HepG2 (cell line): ENCODE results near the gene RSKR. TPM values are rescaled to one million over a fixed set of nuclear protein-coding genes. Genes with fewer than 3 reads are reported as not detected.

Experiments
- ATAC-seq: fragments of 200-7000 bp; cut with Tn5 transposase; 3 replicates; pipeline ENCODE4 v1.9.1; 2020; ENCODE audit warnings: mild to moderate bottlenecking, moderate library complexity
- BruUV-seq: library from RNA; stranded (reverse); fragments of 400-500 nt; replicated peaks from 2 replicates; lab custom pipeline; 2021; lab: Mats Ljungman, UMichigan
- CTCF ChIA-PET: fragments of 300-600 bp; formaldehyde crosslinking; extraction: SDS; loops from one replicate; lab custom pipeline; 2021; ENCODE audit warnings: low total read pairs, inconsistent platforms, low intra/inter-chr PET ratio; lab: Yijun Ruan, JAX
- POLR2A ChIA-PET: fragments of 350-600 bp; sonication (Branson Sonifier 250); formaldehyde crosslinking; loops from one replicate; lab custom pipeline; 2020; ENCODE audit warnings: antibody characterized with exemption, inconsistent platforms; lab: Yijun Ruan, JAX
- DNase-seq: peaks from one replicate; pipeline ENCODE4 v3.0.0-alpha.2; 2015; ENCODE audit warnings: low spot score
- FAIRE-seq: peaks from 3 replicates; lab custom pipeline; 2011; peaks lifted over from hg19 to GRCh38; lab: Jason Lieb, UNC
- H2AFZ ChIP-seq: one replicate; pipeline ENCODE4 v1.6.1; 2011; ENCODE audit warnings: low read length, inconsistent platforms
- H3K27ac ChIP-seq: fragments of 300-600 bp; 3 replicates; pipeline ENCODE4 v1.8.0; 2011; ENCODE audit warnings: mixed run types, mild to moderate bottlenecking, mixed read lengths, low read length, inconsistent platforms; ENCODE audit not compliant: insufficient read depth; ENCODE audit errors: extremely low read length
- H3K27me3 ChIP-seq, 2 experiments: fragments of 200-600 bp in 1 of 2; 2 replicates in 1 of 2; 3 replicates in 1 of 2; pipeline versions ENCODE4 v1.6.0 to v1.8.0; 2011; ENCODE audit warnings: low read length in 2 of 2, mild to moderate bottlenecking in 2 of 2, moderate library complexity in 2 of 2, inconsistent platforms in 1 of 2; ENCODE audit not compliant: insufficient read depth in 2 of 2, control insufficient read depth in 1 of 2
- H3K36me3 ChIP-seq, 2 experiments: fragments of 200-600 bp in 1 of 2; replicated peaks in 1 of 2; 2 replicates in 1 of 2; 3 replicates in 1 of 2; pipeline versions ENCODE4 v1.5.1 to v1.8.0; 2011; ENCODE audit warnings: low read length in 2 of 2, inconsistent platforms in 1 of 2; ENCODE audit not compliant: insufficient read depth in 2 of 2, control insufficient read depth in 1 of 2
- H3K4me1 ChIP-seq: 2 replicates; pipeline ENCODE4 v1.5.1; 2012; ENCODE audit warnings: low read length, inconsistent platforms; ENCODE audit not compliant: insufficient read depth
- H3K4me2 ChIP-seq: 2 replicates; pipeline ENCODE4 v1.6.0; 2011; ENCODE audit warnings: low read depth, low read length, inconsistent platforms
- H3K4me3 ChIP-seq, 3 experiments: fragments of 200-600 bp in 1 of 3; sonication (generic), shearing (Covaris generic) in 1 of 3; replicated peaks in 1 of 3; 2 replicates each; pipeline ENCODE4 v1.5.1; 2011 to 2016; ENCODE audit warnings: low read length in 3 of 3, inconsistent platforms in 2 of 3, low read depth in 2 of 3, mild to moderate bottlenecking in 2 of 3, control low read depth in 1 of 3, mixed read lengths in 1 of 3; ENCODE audit not compliant: insufficient read depth in 1 of 3
- H3K79me2 ChIP-seq: one replicate; pipeline ENCODE4 v1.6.1; 2011; ENCODE audit warnings: low read length, inconsistent platforms; ENCODE audit not compliant: insufficient read depth
- H3K9ac ChIP-seq: 2 replicates; pipeline ENCODE4 v1.6.0; 2011; ENCODE audit warnings: mild to moderate bottlenecking, low read depth, low read length, inconsistent platforms; ENCODE audit not compliant: insufficient read depth
- H3K9me3 ChIP-seq: 2 replicates; pipeline ENCODE4 v1.5.1; 2012; ENCODE audit warnings: mild to moderate bottlenecking, low read length
- H4K20me1 ChIP-seq: 2 replicates; pipeline ENCODE4 v1.6.0; 2011; ENCODE audit warnings: inconsistent platforms, mild to moderate bottlenecking, low read length, moderate library complexity; ENCODE audit not compliant: insufficient read depth
- ADNP ChIP-seq: sonication (generic); formaldehyde crosslinking; IDR thresholded peaks from 2 replicates; pipeline ENCODE4 v1.4.0; 2020; ENCODE audit warnings: missing genetic modification reagents
- ELF3 ChIP-seq: IDR thresholded peaks from 2 replicates; pipeline ENCODE4 v1.6.1; 2016; ENCODE audit warnings: missing genetic modification reagents, missing compliant biosample characterization
- FOSL2 ChIP-seq: sonication (generic); formaldehyde crosslinking; IDR thresholded peaks from 2 replicates; pipeline ENCODE4 v1.4.0; 2020; ENCODE audit warnings: missing genetic modification reagents
- GATAD2A ChIP-seq: IDR thresholded peaks from 2 replicates; pipeline ENCODE4 v1.6.1; 2016
- HIC2 ChIP-seq: sonication (generic); formaldehyde crosslinking; IDR thresholded peaks from 2 replicates; pipeline ENCODE4 v1.9.0; 2022; ENCODE audit warnings: low read depth, missing genetic modification reagents
- HNF4A ChIP-seq: sonication (generic); formaldehyde crosslinking; IDR thresholded peaks from 2 replicates; pipeline ENCODE4 v1.4.0; 2020; ENCODE audit warnings: missing genetic modification reagents
- KLF12 ChIP-seq: sonication (generic); formaldehyde crosslinking; IDR thresholded peaks from 2 replicates; pipeline ENCODE4 v1.4.0; 2020; ENCODE audit warnings: missing genetic modification reagents, borderline replicate concordance
- MBNL3 ChIP-seq: fragments of 250-450 bp; sonication (Bioruptor Pico); conservative IDR thresholded peaks from 2 replicates; pipeline ENCODE4 v1.8.0; 2022; ENCODE audit warnings: mild to moderate bottlenecking, inconsistent platforms
- NFIB ChIP-seq: sonication (generic); formaldehyde crosslinking; IDR thresholded peaks from 2 replicates; pipeline ENCODE4 v1.9.0; 2021; ENCODE audit warnings: missing genetic modification reagents, mild to moderate bottlenecking, borderline replicate concordance
- NFYB ChIP-seq: sonication (generic); formaldehyde crosslinking; IDR thresholded peaks from 2 replicates; pipeline ENCODE4 v1.4.0; 2020; ENCODE audit warnings: missing genetic modification reagents
- NONO ChIP-seq, 2 experiments: fragments of 450-650 bp in 1 of 2; sonication (generic) in 1 of 2; formaldehyde crosslinking in 1 of 2; IDR thresholded peaks in 1 of 2; conservative IDR thresholded peaks in 1 of 2; 2 replicates each; pipeline versions ENCODE4 v1.6.1 to v1.8.0; 2017 to 2022; ENCODE audit warnings: mild to moderate bottlenecking in 1 of 2, missing genetic modification reagents in 1 of 2, moderate library complexity in 1 of 2
- PHF20 ChIP-seq: sonication (generic); formaldehyde crosslinking; IDR thresholded peaks from 2 replicates; pipeline ENCODE4 v1.5.0; 2020; ENCODE audit warnings: mild to moderate bottlenecking, missing genetic modification reagents
- SAP130 ChIP-seq: IDR thresholded peaks from 2 replicates; pipeline ENCODE4 v1.6.1; 2016; ENCODE audit warnings: low read depth
- SIX4 ChIP-seq: sonication (generic); formaldehyde crosslinking; IDR thresholded peaks from 2 replicates; pipeline ENCODE4 v1.4.0; 2020; ENCODE audit warnings: missing genetic modification reagents
- ZC3H13 ChIP-seq: sonication (generic); formaldehyde crosslinking; IDR thresholded peaks from 2 replicates; pipeline ENCODE4 v1.8.1; 2023; ENCODE audit warnings: mild to moderate bottlenecking, missing genetic modification reagents, moderate library complexity
- ZKSCAN8 ChIP-seq: IDR thresholded peaks from 2 replicates; pipeline ENCODE4 v1.6.1; 2016; ENCODE audit warnings: borderline replicate concordance, missing genetic modification reagents, missing compliant biosample characterization
- ZNF430 ChIP-seq: sonication (generic); formaldehyde crosslinking; IDR thresholded peaks from 2 replicates; pipeline ENCODE4 v1.9.0; 2021; ENCODE audit warnings: mild to moderate bottlenecking, missing genetic modification reagents
- ZNF513 ChIP-seq: sonication (generic); formaldehyde crosslinking; conservative IDR thresholded peaks from 2 replicates; pipeline ENCODE4 v1.5.0; 2020; ENCODE audit warnings: missing genetic modification reagents
- ZNF550 ChIP-seq: sonication (generic); formaldehyde crosslinking; IDR thresholded peaks from 2 replicates; pipeline ENCODE4 v1.4.0; 2020; ENCODE audit warnings: mild to moderate bottlenecking, missing genetic modification reagents, borderline replicate concordance
- ZNF768 ChIP-seq: sonication (generic); formaldehyde crosslinking; IDR thresholded peaks from 2 replicates; pipeline ENCODE4 v1.4.0; 2020; ENCODE audit warnings: missing genetic modification reagents
- WGBS: methylation state at CpG from one replicate; pipeline ENCODE4 v1.1.6; 2017; ENCODE audit warnings: low lambda C conversion rate; 5-methylcytosine and 5-hydroxymethylcytosine counted together
- in situ Hi-C: cut with HindIII; loops from 2 replicates; pipeline ENCODE4 v1.10.0; 2017; ENCODE audit warnings: low pct_unique_long_range_greater_than_20kb; ENCODE audit not compliant: extremely low pct_ligation_motif_present
- intact Hi-C: fragments of 100-400 bp; cut with micrococcal nuclease; formaldehyde crosslinking; loops from one replicate; pipeline ENCODE4 v1.10.0; 2022; ENCODE audit not compliant: unreplicated experiment
- polyA plus RNA-seq, 8 experiments: library from polyadenylated mRNA; depleted of rRNA in 3 of 8; stranded (reverse) in 7 of 8; unstranded in 1 of 8; fragments of >200 nt; fragmentation: Illumina TruSeq in 4 of 8; extraction: Trizol in 4 of 8; gene quantifications; 2 replicates each; pipeline versions ENCODE4 v1.2.1 to v1.2.3, GENCODE V29; 2011 to 2016; ENCODE audit warnings: low read depth in 4 of 8, missing spikeins in 1 of 8, mixed read lengths in 1 of 8; ENCODE audit not compliant: insufficient read depth in 1 of 8
- total RNA-seq, 5 experiments: library from RNA; depleted of rRNA; stranded (reverse); fragments of >200 nt; fragmentation: Illumina TruSeq; extraction: Trizol; gene quantifications; 2 replicates each; pipeline ENCODE4 v1.2.3, GENCODE V29; 2016; ENCODE audit warnings: low read depth in 1 of 5
- TF ChIP-seq, protein P1 (sequence below): sonication (generic); formaldehyde crosslinking; IDR thresholded peaks from 2 replicates; pipeline ENCODE4 v1.5.0; 2020; ENCODE audit warnings: missing genetic modification reagents, mild to moderate bottlenecking, borderline replicate concordance

The RSKR gene
- total and polyA plus RNA-seq, 2 of the 13 experiments (the other 11 are each of a cell fraction or from before 2014, with no cell fraction given) = 5.0 to 10.4 TPM

GRCh38 chr17:28641579-28641978, 27.6 kb upstream of the RSKR start:
- no peak overlapping the region for H3K9ac ChIP-seq
- ChIA-PET CTCF (no interaction called here), POLR2A (interaction anchor here (0.8 to 6.9 kb wide), 4 partner anchors 9 to 78 kb away, joined by 3 to 69 read pairs (median 6); partner anchors contain the start of genes RPL23A, SDF2 and SUPT6H)
- DNase-seq (peak; percentile 68), FAIRE-seq (no peak), ATAC-seq (no peak)
- H3K4me3 ChIP-seq = 0 out of 6 replicates have a peak overlapping the region, but pooled peaks of 1 of the 3 experiments have one; percentile 5
- H3K79me2 ChIP-seq = peaks cover 21% of the 10 kb centered on the region
- 90% methylated on average over 2 of the region's 2 CpGs for whole genome bisulfite sequencing
- peak overlapping the region; percentile 9 for H3K4me2 ChIP-seq
- in situ Hi-C loops (loop anchor here (25.0 kb wide), 1 partner anchor 246 kb away; the partner anchor contains the start of gene FLOT2), intact Hi-C loops (no loop called here)
- BruUV-seq = no TSS peak
- TF ChIP-seq, protein P1, sequence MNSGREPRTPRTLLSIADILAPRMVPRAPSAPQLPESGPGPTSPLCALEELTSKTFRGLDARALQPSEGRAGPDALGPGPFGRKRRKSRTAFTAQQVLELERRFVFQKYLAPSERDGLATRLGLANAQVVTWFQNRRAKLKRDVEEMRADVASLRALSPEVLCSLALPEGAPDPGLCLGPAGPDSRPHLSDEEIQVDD = no peak
- TF ChIP-seq PHF20 (no peak), ZNF768 (no peak), ZNF550 (CRISPR knock-in tag) (no peak), NONO (IDR thresholded peaks at IDR 0.05) (no peak), NONO (CRISPR knock-in tag; conservative IDR thresholded peaks at IDR 0.05) (no peak), GATAD2A (CRISPR knock-in tag) (0 out of 2 replicates have a peak, but pooled peaks have one; percentile 23), ZKSCAN8 (CRISPR knock-in tag) (peak; percentile 60; the same call in 1 of the 2 replicates), KLF12 (CRISPR knock-in tag) (no peak), ELF3 (0 out of 2 replicates have a peak, but pooled peaks have one; percentile 13), NFYB (CRISPR knock-in tag) (no peak), ZNF430 (no peak), ADNP (CRISPR knock-in tag) (no peak), ZNF513 (no peak), NFIB (no peak), HIC2 (CRISPR knock-in tag) (peak; percentile 46; the same call in 1 of the 2 replicates), HNF4A (0 out of 2 replicates have a peak, but pooled peaks have one; percentile 17), MBNL3 (CRISPR knock-in tag) (no peak), FOSL2 (CRISPR knock-in tag) (peak; percentile 17; the same call in 1 of the 2 replicates), ZC3H13 (CRISPR knock-in tag) (no peak), SIX4 (CRISPR knock-in tag) (no peak), SAP130 (peak; percentile 23; the same call in 1 of the 2 replicates)
- no peaks in the 10 kb centered on the region for H3K9me3 ChIP-seq
- H3K4me1 ChIP-seq = peaks cover 43% of the 10 kb centered on the region
- H3K27ac ChIP-seq = peak overlapping the region; percentile 4
- H2AFZ ChIP-seq = no peak overlapping the region
- no peaks in the 10 kb centered on the region; a peak in 1 of 5 replicates for H3K27me3 ChIP-seq
- peaks cover 24 to 58% of the 10 kb centered on the region in 2 experiments for H3K36me3 ChIP-seq
- no peaks in the 10 kb centered on the region for H4K20me1 ChIP-seq
